Measurements from ENCODE around the gene GATAD2B. TPM values are rescaled to one million over a fixed set of nuclear protein-coding genes. Genes with fewer than 3 reads are reported as not detected.

Gene GATAD2B
- total and polyA plus RNA-seq, 7 donors = 1.8 to 37.4 (median 16.4) TPM

DNA sequence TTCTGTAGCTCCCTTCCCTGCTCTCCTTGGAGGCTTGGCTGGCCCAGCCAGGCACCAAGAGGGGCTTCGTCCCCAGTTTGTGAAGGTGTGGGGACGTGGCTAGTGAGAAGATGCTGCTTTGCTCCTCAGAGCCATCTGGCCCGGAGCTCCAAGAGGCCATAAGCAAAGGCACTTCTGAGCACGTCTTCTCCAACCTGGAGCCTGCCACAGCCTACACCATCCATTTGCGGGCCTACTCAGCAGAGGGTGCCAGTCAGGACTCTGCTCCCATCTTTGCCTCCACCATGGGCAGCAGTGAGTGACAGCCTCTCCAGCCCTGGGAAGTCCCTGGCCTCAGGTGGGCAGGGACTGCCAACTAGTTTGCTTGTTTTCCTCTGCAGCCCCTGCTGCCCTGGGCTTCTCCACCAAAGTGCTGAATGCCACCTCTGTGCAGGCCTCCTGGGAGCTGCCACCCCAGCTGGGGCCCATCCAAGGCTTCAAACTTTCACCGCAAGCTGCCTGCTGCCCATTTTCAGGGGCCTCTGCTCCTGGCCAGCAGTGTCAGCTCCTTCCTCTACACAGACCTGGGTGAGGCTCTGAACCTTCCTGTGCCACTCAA lies 121.6 kb downstream of the GATAD2B start:
- DNase-seq = no peak
- no peak for TF ChIP-seq POLR2AphosphoS5 (IDR thresholded peaks at IDR 0.05)
- no peak for TF ChIP-seq EP300 (IDR thresholded peaks at IDR 0.05)
- TF ChIP-seq POLR2A (IDR thresholded peaks at IDR 0.05) = no peak
- TF ChIP-seq, protein P1, sequence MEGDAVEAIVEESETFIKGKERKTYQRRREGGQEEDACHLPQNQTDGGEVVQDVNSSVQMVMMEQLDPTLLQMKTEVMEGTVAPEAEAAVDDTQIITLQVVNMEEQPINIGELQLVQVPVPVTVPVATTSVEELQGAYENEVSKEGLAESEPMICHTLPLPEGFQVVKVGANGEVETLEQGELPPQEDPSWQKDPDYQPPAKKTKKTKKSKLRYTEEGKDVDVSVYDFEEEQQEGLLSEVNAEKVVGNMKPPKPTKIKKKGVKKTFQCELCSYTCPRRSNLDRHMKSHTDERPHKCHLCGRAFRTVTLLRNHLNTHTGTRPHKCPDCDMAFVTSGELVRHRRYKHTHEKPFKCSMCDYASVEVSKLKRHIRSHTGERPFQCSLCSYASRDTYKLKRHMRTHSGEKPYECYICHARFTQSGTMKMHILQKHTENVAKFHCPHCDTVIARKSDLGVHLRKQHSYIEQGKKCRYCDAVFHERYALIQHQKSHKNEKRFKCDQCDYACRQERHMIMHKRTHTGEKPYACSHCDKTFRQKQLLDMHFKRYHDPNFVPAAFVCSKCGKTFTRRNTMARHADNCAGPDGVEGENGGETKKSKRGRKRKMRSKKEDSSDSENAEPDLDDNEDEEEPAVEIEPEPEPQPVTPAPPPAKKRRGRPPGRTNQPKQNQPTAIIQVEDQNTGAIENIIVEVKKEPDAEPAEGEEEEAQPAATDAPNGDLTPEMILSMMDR (IDR thresholded peaks at IDR 0.05) = no peak
- H3K4me1 ChIP-seq = peaks cover 0 to 7% (median 2%) of the 10 kb centered on the region in 4 donors
- H3K4me3 ChIP-seq = no peak overlapping the region
- WGBS, 2 donors = 96% methylated on average over 6 of the region's 6 CpGs
- no peaks in the 10 kb centered on the region for H3K9me3 ChIP-seq
- no peaks in the 10 kb centered on the region for H3K27me3 ChIP-seq
- H3K36me3 ChIP-seq = no peaks in the 10 kb centered on the region
- H3K27ac ChIP-seq = no peak overlapping the region
- intact Hi-C loops (cut with DNase I) = no loop called here

- Histone ChIP-seq H3K4me1 (peaks cover 0 to 7% (median under 1%) of the 10 kb centered on the region in 4 donors), H3K9me3 (no peaks in the 10 kb centered on the region), H3K36me3 (no peaks in the 10 kb centered on the region), H3K4me3 (no peak overlapping the region), H3K27ac (no peak overlapping the region), H3K27me3 (no peaks in the 10 kb centered on the region)
- DNase-seq = no peak
- 83 to 87% methylated on average over 7 of the region's 7 CpGs for WGBS, 2 donors
- no peak for TF ChIP-seq POLR2A (IDR thresholded peaks at IDR 0.05)
- no peak for TF ChIP-seq EP300 (IDR thresholded peaks at IDR 0.05)
- no peak for TF ChIP-seq POLR2AphosphoS5 (IDR thresholded peaks at IDR 0.05)
- TF ChIP-seq, protein P1 (IDR thresholded peaks at IDR 0.05) = no peak
- intact Hi-C loops (cut with DNase I) = no loop called here
Observed at GRCh38 chr1:153800516-153800915, 122.3 kb downstream of the GATAD2B start.

GRCh38 chr1:153799566-153800465 lies 123.0 kb downstream of the GATAD2B start:
- no peak overlapping the region for H3K4me3 ChIP-seq
- TF ChIP-seq, protein P1 (IDR thresholded peaks at IDR 0.05) = no peak
- intact Hi-C loops (cut with DNase I) = no loop called here
- DNase-seq = no peak
- no peaks in the 10 kb centered on the region for H3K9me3 ChIP-seq
- no peaks in the 10 kb centered on the region for H3K36me3 ChIP-seq
- H3K27me3 ChIP-seq = peaks cover 0 to 3% (median 0%) of the 10 kb centered on the region in 3 donors
- H3K27ac ChIP-seq = no peak overlapping the region
- 94 to 95% methylated on average over 27 of the region's 27 CpGs for WGBS, 2 donors
- peaks cover 0 to 7% (median 0%) of the 10 kb centered on the region in 4 donors for H3K4me1 ChIP-seq

GRCh38 chr1:153799016-153799415 lies 123.8 kb downstream of the GATAD2B start:
- no peak overlapping the region for H3K4me3 ChIP-seq
- H3K9me3 ChIP-seq = no peaks in the 10 kb centered on the region
- TF ChIP-seq EP300 (IDR thresholded peaks at IDR 0.05) = no peak
- TF ChIP-seq POLR2AphosphoS5 (IDR thresholded peaks at IDR 0.05) = no peak
- TF ChIP-seq POLR2A (IDR thresholded peaks at IDR 0.05) = no peak
- TF ChIP-seq, protein P1 (IDR thresholded peaks at IDR 0.05) = no peak
- 88 to 92% methylated on average over 4 of the region's 4 CpGs for WGBS, 2 donors
- H3K27me3 ChIP-seq = peaks cover 0 to 3% (median 0%) of the 10 kb centered on the region in 3 donors
- no peak for DNase-seq
- H3K27ac ChIP-seq = no peak overlapping the region
- intact Hi-C loops (cut with DNase I) = no loop called here
- H3K4me1 ChIP-seq = peaks cover 0 to 7% (median 0%) of the 10 kb centered on the region in 4 donors
- H3K36me3 ChIP-seq = no peaks in the 10 kb centered on the region
